Activated CD4-positive, alpha-beta T cell treated with anti-CD3 and anti-CD28 coated beads for 36 hours (primary cell): Measurements from ENCODE around the gene CFAP97D1. TPM values are rescaled to one million over a fixed set of nuclear protein-coding genes. Genes with fewer than 3 reads are reported as not detected.
"Not testable (repeated sequence)": the region's sequence is repeated elsewhere in the genome, so short reads cannot be mapped to it uniquely, and the experiment has no call there.

Experiments
- ATAC-seq: fragments of 200-7000 bp; cut with Tn5 transposase; one replicate; pipeline ENCODE4 v1.10.0; 2021; ENCODE audit warnings: mild to moderate bottlenecking, moderate library complexity
- CTCF ChIA-PET: fragments of 350-600 bp; sonication (Branson Sonifier 250); formaldehyde crosslinking; loops from one replicate; lab custom pipeline; 2021; ENCODE audit warnings: antibody characterized with exemption; lab: Charles Lee
- POLR2A ChIA-PET: fragments of 350-600 bp; sonication (Branson Sonifier 250); formaldehyde crosslinking; loops from one replicate; lab custom pipeline; 2021; ENCODE audit warnings: antibody characterized with exemption, inconsistent platforms; lab: Charles Lee
- DNase-seq: peaks from one replicate; pipeline ENCODE4 v3.0.0-alpha.2; 2020
- H3K27ac Mint-ChIP-seq: one replicate; pipeline ENCODE4 v1.8.0; 2021; ENCODE audit warnings: mixed read lengths
- H3K27me3 Mint-ChIP-seq: one replicate; pipeline ENCODE4 v1.8.0; 2021; ENCODE audit warnings: mixed read lengths
- H3K36me3 Mint-ChIP-seq: one replicate; pipeline ENCODE4 v1.8.0; 2021; ENCODE audit warnings: low read depth, mixed read lengths
- H3K4me1 Mint-ChIP-seq: one replicate; pipeline ENCODE4 v1.8.0; 2021; ENCODE audit warnings: mixed read lengths
- H3K4me3 Mint-ChIP-seq: one replicate; pipeline ENCODE4 v1.8.0; 2021; ENCODE audit warnings: mild to moderate bottlenecking, moderate library complexity, mixed read lengths
- H3K9me3 Mint-ChIP-seq: one replicate; pipeline ENCODE4 v1.8.0; 2021; ENCODE audit warnings: low read depth, mixed read lengths
- intact Hi-C, 2 experiments: fragments of 100-400 bp; cut with DNase I in 1 of 2; cut with micrococcal nuclease in 1 of 2; formaldehyde crosslinking; loops; one replicate each; pipeline versions ENCODE4 v1.14.2 to v1.15.1; 2022 to 2024; cut with DNase I, micrococcal nuclease
- total RNA-seq, 2 experiments: library from RNA; stranded (reverse); gene quantifications; one replicate each; pipeline ENCODE4 v1.2.3, GENCODE V29; 2021

The CFAP97D1 gene
- total RNA-seq, 2 experiments from 2014 or later = not detected

GRCh38 chr17:43779145-43780125 is 800 bp upstream of the CFAP97D1 start:
- CTCF ChIA-PET = interaction anchor here (0.6 to 1.4 kb wide), 3 partner anchors 12 to 67 kb away, joined by 3 to 7 read pairs (median 5); no protein-coding TSS in a partner anchor
- Mint-ChIP-seq H3K27me3 (peaks cover 26% of the 10 kb centered on the region), H3K36me3 (peaks cover 6% of the 10 kb centered on the region), H3K4me3 (peak overlapping the region; percentile 77), H3K4me1 (peaks cover 9% of the 10 kb centered on the region), H3K27ac (no peak overlapping the region), H3K9me3 (no peaks in the 10 kb centered on the region)
- ATAC-seq = peak; percentile 40
- POLR2A ChIA-PET = interaction anchor here (0.6 kb wide), 1 partner anchor 26 kb away, joined by 4 read pairs; no protein-coding TSS in a partner anchor
- DNase-seq = no peak
- intact Hi-C loops = loop anchor here (1.0 to 5.0 kb wide), 11 partner anchors 53 to 1273 kb away; partner anchors contain the start of genes MPP3 (in 2 of the 2), DCAKD (in 1 of the 2), ETV4 (in 1 of the 2) and G6PC3 (in 1 of the 2)

- ATAC-seq (no peak), DNase-seq (no peak)
- Mint-ChIP-seq H3K27me3 (peaks cover 31% of the 10 kb centered on the region), H3K9me3 (no peaks in the 10 kb centered on the region), H3K27ac (no peak overlapping the region), H3K4me3 (no peak overlapping the region), H3K36me3 (no peaks in the 10 kb centered on the region), H3K4me1 (peaks cover 7% of the 10 kb centered on the region)
- intact Hi-C loops = loop anchor here in 1 of 2 experiments (5.0 kb wide), 1 partner anchor 49 kb away; the partner anchor contains the start of gene MPP3
- POLR2A ChIA-PET = no interaction called here
- CTCF ChIA-PET = interaction anchor here (1.0 to 1.5 kb wide), 2 partner anchors 17 to 23 kb away, joined by 4 to 6 read pairs; no protein-coding TSS in a partner anchor
Observed at GRCh38 chr17:43782913-43783680, 2.9 kb downstream of the CFAP97D1 start.

GRCh38 chr17:43784068-43784467 is 3.8 kb downstream of the CFAP97D1 start:
- Mint-ChIP-seq H3K36me3 (no peaks in the 10 kb centered on the region), H3K9me3 (no peaks in the 10 kb centered on the region), H3K27ac (no peak overlapping the region), H3K4me1 (peaks cover 6% of the 10 kb centered on the region), H3K4me3 (no peak overlapping the region), H3K27me3 (peaks cover 31% of the 10 kb centered on the region)
- CTCF ChIA-PET = no interaction called here
- DNase-seq (no peak), ATAC-seq (no peak)
- POLR2A ChIA-PET = no interaction called here
- intact Hi-C loops = loop anchor here in 1 of 2 experiments (5.0 kb wide), 1 partner anchor 48 kb away; the partner anchor contains the start of gene MPP3

- Mint-ChIP-seq H3K27ac (no peak overlapping the region), H3K4me3 (no peak overlapping the region), H3K27me3 (peaks cover 31% of the 10 kb centered on the region), H3K36me3 (no peaks in the 10 kb centered on the region), H3K4me1 (peaks cover 4% of the 10 kb centered on the region), H3K9me3 (no peaks in the 10 kb centered on the region)
- DNase-seq (no peak), ATAC-seq (peak; percentile 68)
- ChIA-PET CTCF (no interaction called here), POLR2A (no interaction called here)
- intact Hi-C loops = loop anchor here in 1 of 2 experiments (5.0 kb wide), 1 partner anchor 48 kb away; the partner anchor contains the start of gene MPP3
Observed at GRCh38 chr17:43784628-43785101, 4.4 kb downstream of the CFAP97D1 start.

GRCh38 chr17:43787728-43788127 is 7.5 kb downstream of the CFAP97D1 start:
- ChIA-PET CTCF (interaction anchor here (0.7 to 1.4 kb wide), 4 partner anchors 18 to 31 kb away, joined by 3 to 5 read pairs (median 4); no protein-coding TSS in a partner anchor), POLR2A (no interaction called here)
- H3K4me1 Mint-ChIP-seq = peaks cover 4% of the 10 kb centered on the region
- ATAC-seq (no peak), DNase-seq (no peak)
- H3K27me3 Mint-ChIP-seq = peaks cover 19% of the 10 kb centered on the region
- no peaks in the 10 kb centered on the region for H3K9me3 Mint-ChIP-seq
- no peak overlapping the region for H3K4me3 Mint-ChIP-seq
- no peak overlapping the region for H3K27ac Mint-ChIP-seq
- intact Hi-C loops = loop anchor here in 1 of 2 experiments (2.0 kb wide), 1 partner anchor 59 kb away; the partner anchor contains the start of gene CD300LG
- no peaks in the 10 kb centered on the region for H3K36me3 Mint-ChIP-seq

- no peak overlapping the region for H3K4me3 Mint-ChIP-seq
Observed at GRCh38 chr17:43788540-43788939, 8.3 kb downstream of the CFAP97D1 start.

GRCh38 chr17:43789482-43789881 is 9.2 kb downstream of the CFAP97D1 start:
- H3K27ac Mint-ChIP-seq = no peak overlapping the region
- DNase-seq = no peak
- H3K4me3 Mint-ChIP-seq = no peak overlapping the region
- ATAC-seq = no peak
- no peaks in the 10 kb centered on the region for H3K9me3 Mint-ChIP-seq
- peaks cover 2% of the 10 kb centered on the region for H3K4me1 Mint-ChIP-seq
- H3K27me3 Mint-ChIP-seq = peaks cover 15% of the 10 kb centered on the region
- ChIA-PET POLR2A (no interaction called here), CTCF (interaction anchor here (0.6 to 2.7 kb wide), 2 partner anchors 56 to 1404 kb away, joined by 3 to 8 read pairs; no protein-coding TSS in a partner anchor)
- intact Hi-C loops = no loop called here
- no peaks in the 10 kb centered on the region for H3K36me3 Mint-ChIP-seq

More at GRCh38 chr17:43788540-43788939, 8.3 kb downstream of the CFAP97D1 start:
- ChIA-PET CTCF (interaction anchor here (0.9 to 1.4 kb wide), 2 partner anchors 19 to 22 kb away, joined by 3 to 4 read pairs; no protein-coding TSS in a partner anchor), POLR2A (no interaction called here)
- Mint-ChIP-seq H3K36me3 (no peaks in the 10 kb centered on the region), H3K4me1 (peaks cover 4% of the 10 kb centered on the region), H3K27ac (no peak overlapping the region), H3K27me3 (peaks cover 20% of the 10 kb centered on the region), H3K9me3 (no peaks in the 10 kb centered on the region)
- intact Hi-C loops = no loop called here
- ATAC-seq = no peak
- DNase-seq = no peak

GRCh38 chr17:43790311-43790940 is 10.2 kb downstream of the CFAP97D1 start:
- Mint-ChIP-seq H3K36me3 (no peaks in the 10 kb centered on the region), H3K4me3 (no peak overlapping the region), H3K9me3 (no peaks in the 10 kb centered on the region), H3K4me1 (no peaks in the 10 kb centered on the region), H3K27ac (no peak overlapping the region), H3K27me3 (peaks cover 15% of the 10 kb centered on the region)
- POLR2A ChIA-PET = no interaction called here
- CTCF ChIA-PET = interaction anchor here (2.7 kb wide), 1 partner anchor 55 kb away, joined by 8 read pairs; no protein-coding TSS in a partner anchor
- ATAC-seq = no peak
- intact Hi-C loops = no loop called here
- DNase-seq = no peak

- ATAC-seq (peak; percentile 51), DNase-seq (no peak)
- H3K4me1 Mint-ChIP-seq = no peaks in the 10 kb centered on the region
Observed at GRCh38 chr17:43791589-43791988, 11.4 kb downstream of the CFAP97D1 start.

GRCh38 chr17:43792668-43793067 is 12.4 kb downstream of the CFAP97D1 start:
- CTCF ChIA-PET, H3K36me3 Mint-ChIP-seq, H3K4me3 Mint-ChIP-seq, ATAC-seq, DNase-seq, intact Hi-C loops, POLR2A ChIA-PET, H3K9me3 Mint-ChIP-seq, H3K27ac Mint-ChIP-seq, H3K4me1 Mint-ChIP-seq: not testable (repeated sequence)
- H3K27me3 Mint-ChIP-seq = peaks cover 23% of the 10 kb centered on the region

More at GRCh38 chr17:43791589-43791988, 11.4 kb downstream of the CFAP97D1 start:
- H3K27me3 Mint-ChIP-seq = peaks cover 18% of the 10 kb centered on the region
- POLR2A ChIA-PET = no interaction called here
- CTCF ChIA-PET = interaction anchor here (2.7 kb wide), 1 partner anchor 54 kb away, joined by 8 read pairs; no protein-coding TSS in a partner anchor
- H3K4me3 Mint-ChIP-seq = no peak overlapping the region
- intact Hi-C loops = no loop called here
- no peak overlapping the region for H3K27ac Mint-ChIP-seq
- H3K9me3 Mint-ChIP-seq = no peaks in the 10 kb centered on the region
- no peaks in the 10 kb centered on the region for H3K36me3 Mint-ChIP-seq
